Osteoblast (primary cell): ENCODE measurements around the gene TERT. TPM values are rescaled to one million over a fixed set of nuclear protein-coding genes. Genes with fewer than 3 reads are reported as not detected.
A peak's percentile ranks its signal among the peaks of the same experiment; 100 is the strongest.

Experiments
- DNase-seq: peaks from one replicate; pipeline ENCODE4 v3.0.0; 2011; ENCODE audit warnings: low spot score, mixed read lengths; ENCODE audit not compliant: insufficient read length; ENCODE audit errors: missing footprints
- H2AFZ ChIP-seq: 2 replicates; pipeline ENCODE4 v1.6.0; 2011; ENCODE audit warnings: mild to moderate bottlenecking, low read length
- H3K27ac ChIP-seq: 2 replicates; pipeline ENCODE4 v1.5.1; 2011; ENCODE audit warnings: mild to moderate bottlenecking, low read depth, low read length, moderate library complexity
- H3K27me3 ChIP-seq: 2 replicates; pipeline ENCODE4 v1.6.0; 2012; ENCODE audit warnings: mild to moderate bottlenecking, control low read depth, inconsistent platforms, low read length, moderate library complexity; ENCODE audit not compliant: insufficient read depth
- H3K36me3 ChIP-seq: 2 replicates; pipeline ENCODE4 v1.5.1; 2011; ENCODE audit warnings: mild to moderate bottlenecking, low read length, control low read depth, moderate library complexity; ENCODE audit not compliant: insufficient read depth
- H3K4me1 ChIP-seq: 2 replicates; pipeline ENCODE4 v1.5.1; 2011; ENCODE audit warnings: mild to moderate bottlenecking, low read length, control low read depth, moderate library complexity; ENCODE audit not compliant: insufficient read depth
- H3K4me2 ChIP-seq: 2 replicates; pipeline ENCODE4 v1.6.0; 2011; ENCODE audit warnings: mild to moderate bottlenecking, low read length; ENCODE audit not compliant: insufficient read depth
- H3K4me3 ChIP-seq: fragments of 200-600 bp; sonication (generic); 3 replicates; pipeline ENCODE4 v1.5.1; 2012; ENCODE audit warnings: mild to moderate bottlenecking, low read length, inconsistent platforms; ENCODE audit not compliant: insufficient read depth
- H3K79me2 ChIP-seq: 2 replicates; pipeline ENCODE4 v1.6.0; 2012; ENCODE audit warnings: mild to moderate bottlenecking, low read length, control low read depth, inconsistent platforms; ENCODE audit not compliant: insufficient read depth
- H3K9me3 ChIP-seq: 2 replicates; pipeline ENCODE4 v1.5.1; 2011; ENCODE audit warnings: low read depth, low read length, control low read depth
- H4K20me1 ChIP-seq: 2 replicates; pipeline ENCODE4 v1.6.0; 2012; ENCODE audit warnings: mild to moderate bottlenecking, low read length, control low read depth; ENCODE audit not compliant: insufficient read depth
- CTCF ChIP-seq: IDR thresholded peaks from 2 replicates; pipeline ENCODE4 v1.5.1; 2011; ENCODE audit warnings: mild to moderate bottlenecking, low read depth, low read length, moderate library complexity; ENCODE audit errors: extremely low read depth
- total RNA-seq: library from RNA; depleted of rRNA; stranded (reverse); fragments of >200 nt; gene quantifications from 2 replicates; pipeline ENCODE4 v1.2.3, GENCODE V29; 2012

TERT gene
- total RNA-seq, 1 donor, result not detected

DNA sequence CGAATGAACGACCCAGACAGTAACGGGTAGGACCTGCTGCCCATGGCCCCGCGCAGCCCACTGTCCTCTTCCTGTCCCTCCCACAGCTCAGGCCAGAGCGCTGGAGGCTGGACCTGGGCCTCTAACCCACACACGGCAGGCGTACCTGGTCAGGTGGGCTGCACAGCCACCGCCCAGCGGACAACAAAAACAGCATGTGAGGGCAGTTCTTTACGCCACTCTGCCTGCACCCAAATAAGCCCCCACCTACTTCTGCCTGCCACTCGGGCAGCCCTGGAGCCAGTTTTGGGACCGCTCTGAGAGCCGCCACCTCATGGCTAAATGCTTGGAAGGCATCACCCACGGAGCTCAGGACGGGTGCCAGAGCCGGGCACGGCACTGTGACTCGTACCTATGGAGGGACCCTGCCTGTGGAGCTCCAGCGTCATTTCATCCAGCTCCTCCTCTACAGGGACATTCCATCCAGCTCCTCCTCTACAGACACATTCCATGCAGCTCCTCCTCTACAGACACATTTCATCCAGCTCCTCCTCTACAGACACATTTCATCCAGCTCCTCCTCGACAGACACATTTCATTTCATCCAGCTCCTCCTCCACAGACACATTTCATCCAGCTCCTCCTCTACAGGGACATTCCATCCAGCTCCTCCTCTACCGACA lies 31.1 kb upstream of the TERT start:
- peak; percentile 69 for DNase-seq

GRCh38 chr5:1325191-1325741 lies 30.4 kb upstream of the TERT start:
- peak; percentile 74 for DNase-seq
- H3K4me1 ChIP-seq, result no peaks in the 10 kb centered on the region
- no peak for TF ChIP-seq CTCF
- H4K20me1 ChIP-seq, result no peaks in the 10 kb centered on the region
- no peak overlapping the region for H3K4me2 ChIP-seq
- H2AFZ ChIP-seq, result no peak overlapping the region
- H3K36me3 ChIP-seq, result peaks cover 47% of the 10 kb centered on the region
- no peaks in the 10 kb centered on the region for H3K27me3 ChIP-seq
- no peak overlapping the region for H3K27ac ChIP-seq
- no peaks in the 10 kb centered on the region for H3K79me2 ChIP-seq
- H3K9me3 ChIP-seq, result no peaks in the 10 kb centered on the region
- no peak overlapping the region for H3K4me3 ChIP-seq

More for the DNA sequence above, 31.1 kb upstream of the TERT start:
- H4K20me1 ChIP-seq, result no peaks in the 10 kb centered on the region
- H3K4me1 ChIP-seq, result no peaks in the 10 kb centered on the region
- no peaks in the 10 kb centered on the region for H3K79me2 ChIP-seq
- no peaks in the 10 kb centered on the region for H3K9me3 ChIP-seq
- H2AFZ ChIP-seq, result no peak overlapping the region
- H3K4me2 ChIP-seq, result no peak overlapping the region
- H3K27ac ChIP-seq, result no peak overlapping the region
- no peak overlapping the region for H3K4me3 ChIP-seq
- H3K36me3 ChIP-seq, result peaks cover 50% of the 10 kb centered on the region
- no peaks in the 10 kb centered on the region for H3K27me3 ChIP-seq
- no peak for TF ChIP-seq CTCF

DNA sequence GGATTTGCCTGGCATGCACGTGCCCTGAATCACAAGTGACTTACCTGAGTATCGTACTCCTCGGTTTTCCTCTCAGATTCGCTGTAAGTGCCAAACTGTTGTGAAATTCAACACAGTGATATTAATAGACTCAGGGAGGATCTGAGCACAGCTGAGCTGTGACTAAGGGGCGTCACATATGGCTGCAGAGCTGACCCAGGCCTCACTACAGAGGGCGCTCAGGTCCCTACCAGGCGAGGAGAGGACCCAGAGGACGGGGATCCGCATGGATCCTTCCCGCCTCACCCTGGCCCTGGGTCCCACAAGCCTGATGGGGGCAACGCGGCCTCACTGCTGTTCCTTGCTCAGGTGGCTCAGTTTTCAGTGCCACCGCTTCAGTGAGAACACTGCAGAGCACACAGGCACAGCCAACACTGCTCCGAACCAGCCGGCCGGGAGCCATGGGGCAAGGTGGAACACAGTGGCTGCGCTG lies 29.9 kb upstream of the TERT start:
- H3K4me3 ChIP-seq, result no peak overlapping the region
- peaks cover 46% of the 10 kb centered on the region for H3K36me3 ChIP-seq
- H3K4me1 ChIP-seq, result no peaks in the 10 kb centered on the region
- DNase-seq, result peak; percentile 30
- no peaks in the 10 kb centered on the region for H3K79me2 ChIP-seq
- no peaks in the 10 kb centered on the region for H4K20me1 ChIP-seq
- TF ChIP-seq CTCF, result no peak
- H3K27me3 ChIP-seq, result no peaks in the 10 kb centered on the region
- no peak overlapping the region for H3K27ac ChIP-seq
- no peak overlapping the region for H3K4me2 ChIP-seq
- H3K9me3 ChIP-seq, result no peaks in the 10 kb centered on the region
- no peak overlapping the region for H2AFZ ChIP-seq

- H2AFZ ChIP-seq, result no peak overlapping the region
- H3K4me2 ChIP-seq, result no peak overlapping the region
- no peaks in the 10 kb centered on the region for H3K9me3 ChIP-seq
- no peaks in the 10 kb centered on the region for H4K20me1 ChIP-seq
- TF ChIP-seq CTCF, result no peak
- H3K4me3 ChIP-seq, result no peak overlapping the region
- peaks cover 46% of the 10 kb centered on the region for H3K36me3 ChIP-seq
- peak; percentile 27 for DNase-seq
- H3K4me1 ChIP-seq, result no peaks in the 10 kb centered on the region
- no peak overlapping the region for H3K27ac ChIP-seq
- H3K79me2 ChIP-seq, result no peaks in the 10 kb centered on the region
- H3K27me3 ChIP-seq, result no peaks in the 10 kb centered on the region
Measured at GRCh38 chr5:1324301-1324700, 29.4 kb upstream of the TERT start.
